Measurements from ENCODE around the gene TBL3. TPM values are rescaled to one million over a fixed set of nuclear protein-coding genes. Genes with fewer than 3 reads are reported as not detected.

Gene TBL3
- total RNA-seq, 1 donor from 2014 or later, result 30.8 TPM

DNA sequence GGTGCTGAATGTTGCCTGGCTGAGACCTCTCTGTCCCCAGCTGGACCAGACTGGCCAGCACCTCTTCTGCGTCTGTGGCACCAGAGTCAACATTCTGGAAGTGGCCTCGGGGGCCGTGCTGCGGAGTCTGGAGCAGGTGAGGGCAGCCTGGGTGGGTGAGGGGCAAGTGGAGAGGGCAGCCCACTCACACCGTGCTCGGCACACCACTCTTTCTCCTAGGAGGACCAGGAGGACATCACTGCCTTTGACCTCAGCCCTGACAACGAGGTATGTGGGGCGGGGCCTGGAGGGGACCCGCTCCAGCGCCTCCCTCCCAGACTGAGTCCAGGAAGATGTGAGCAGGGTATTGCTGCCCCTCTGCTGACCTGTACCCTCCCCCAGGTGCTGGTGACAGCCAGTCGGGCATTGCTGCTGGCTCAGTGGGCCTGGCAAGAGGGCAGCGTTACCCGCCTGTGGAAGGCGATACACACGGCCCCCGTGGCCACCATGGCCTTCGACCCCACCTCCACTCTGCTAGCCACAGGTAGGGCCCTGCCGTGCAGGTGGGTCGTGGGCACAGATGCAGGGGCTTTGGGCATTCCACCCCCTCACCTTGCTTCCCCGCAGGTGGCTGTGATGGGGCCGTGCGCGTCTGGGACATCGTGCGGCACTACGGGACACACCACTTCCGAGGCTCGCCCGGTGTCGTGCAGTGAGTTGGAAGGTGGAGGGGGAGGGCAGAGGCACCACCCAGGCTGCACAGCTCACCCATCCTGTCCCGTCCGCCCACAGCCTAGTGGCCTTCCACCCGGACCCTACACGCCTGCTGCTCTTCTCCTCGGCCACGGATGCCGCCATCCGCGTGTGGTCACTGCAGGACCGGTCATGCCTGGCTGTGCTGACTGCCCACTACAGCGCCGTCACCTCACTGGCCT is 2.6 kb downstream of the TBL3 start:
- DNase-seq (ENCODE audit: low spot score, unreplicated experiment), result no peak
- Mint-ChIP-seq H3K27ac (no peak overlapping the region), H3K36me3 (ENCODE audit: insufficient read depth) (peaks cover 7% of the 10 kb centered on the region), H3K4me3 (ENCODE audit: low read depth) (peak overlapping the region; percentile 24), H3K27me3 (peaks cover 4% of the 10 kb centered on the region), H3K4me1 (ENCODE audit: low read depth) (peaks cover 14% of the 10 kb centered on the region), H3K9me3 (ENCODE audit: low read depth) (no peaks in the 10 kb centered on the region)
- TF ChIP-seq, protein P1, sequence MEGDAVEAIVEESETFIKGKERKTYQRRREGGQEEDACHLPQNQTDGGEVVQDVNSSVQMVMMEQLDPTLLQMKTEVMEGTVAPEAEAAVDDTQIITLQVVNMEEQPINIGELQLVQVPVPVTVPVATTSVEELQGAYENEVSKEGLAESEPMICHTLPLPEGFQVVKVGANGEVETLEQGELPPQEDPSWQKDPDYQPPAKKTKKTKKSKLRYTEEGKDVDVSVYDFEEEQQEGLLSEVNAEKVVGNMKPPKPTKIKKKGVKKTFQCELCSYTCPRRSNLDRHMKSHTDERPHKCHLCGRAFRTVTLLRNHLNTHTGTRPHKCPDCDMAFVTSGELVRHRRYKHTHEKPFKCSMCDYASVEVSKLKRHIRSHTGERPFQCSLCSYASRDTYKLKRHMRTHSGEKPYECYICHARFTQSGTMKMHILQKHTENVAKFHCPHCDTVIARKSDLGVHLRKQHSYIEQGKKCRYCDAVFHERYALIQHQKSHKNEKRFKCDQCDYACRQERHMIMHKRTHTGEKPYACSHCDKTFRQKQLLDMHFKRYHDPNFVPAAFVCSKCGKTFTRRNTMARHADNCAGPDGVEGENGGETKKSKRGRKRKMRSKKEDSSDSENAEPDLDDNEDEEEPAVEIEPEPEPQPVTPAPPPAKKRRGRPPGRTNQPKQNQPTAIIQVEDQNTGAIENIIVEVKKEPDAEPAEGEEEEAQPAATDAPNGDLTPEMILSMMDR (IDR thresholded peaks at IDR 0.05; ENCODE audit: unreplicated experiment), result no peak

DNA sequence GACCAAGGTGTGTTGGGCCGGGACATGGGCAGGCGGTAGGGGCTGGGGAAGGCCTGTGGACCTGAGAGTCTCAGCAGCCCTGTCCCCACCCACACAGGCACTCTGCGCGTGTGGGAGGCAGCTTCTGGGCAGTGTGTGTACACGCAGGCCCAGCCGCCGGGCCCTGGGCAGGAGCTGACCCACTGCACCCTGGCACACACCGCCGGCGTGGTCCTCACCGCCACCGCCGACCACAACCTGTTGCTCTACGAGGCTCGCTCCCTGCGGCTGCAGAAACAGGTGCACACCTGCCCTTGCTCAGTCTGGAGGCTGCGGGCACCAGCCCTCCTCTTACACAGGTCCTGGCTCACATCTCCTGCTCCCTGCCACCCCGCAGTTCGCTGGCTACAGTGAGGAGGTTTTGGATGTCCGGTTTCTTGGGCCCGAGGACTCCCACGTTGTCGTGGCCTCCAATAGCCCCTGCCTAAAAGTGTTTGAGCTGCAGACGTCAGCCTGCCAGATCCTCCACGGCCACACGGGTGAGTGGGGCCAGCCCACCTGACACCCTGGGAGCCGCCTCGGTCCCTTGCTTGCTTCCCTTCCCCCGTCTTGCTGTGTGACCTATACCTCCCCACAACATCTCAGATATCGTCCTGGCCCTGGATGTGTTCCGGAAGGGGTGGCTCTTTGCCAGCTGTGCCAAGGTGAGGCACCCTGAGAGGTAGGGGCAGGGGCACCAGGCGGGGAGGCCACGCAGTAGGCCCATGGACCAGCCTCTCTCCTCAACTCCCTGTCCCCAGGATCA is 3.8 kb downstream of the TBL3 start:
- Mint-ChIP-seq H3K4me3 (ENCODE audit: low read depth) (peak overlapping the region; percentile 16), H3K36me3 (ENCODE audit: insufficient read depth) (peaks cover 7% of the 10 kb centered on the region), H3K4me1 (ENCODE audit: low read depth) (peaks cover 14% of the 10 kb centered on the region), H3K27me3 (peaks cover 14% of the 10 kb centered on the region), H3K9me3 (ENCODE audit: low read depth) (no peaks in the 10 kb centered on the region), H3K27ac (no peak overlapping the region)
- DNase-seq (ENCODE audit: low spot score, unreplicated experiment), result no peak
- TF ChIP-seq, protein P1 (IDR thresholded peaks at IDR 0.05; ENCODE audit: unreplicated experiment), result no peak

DNA sequence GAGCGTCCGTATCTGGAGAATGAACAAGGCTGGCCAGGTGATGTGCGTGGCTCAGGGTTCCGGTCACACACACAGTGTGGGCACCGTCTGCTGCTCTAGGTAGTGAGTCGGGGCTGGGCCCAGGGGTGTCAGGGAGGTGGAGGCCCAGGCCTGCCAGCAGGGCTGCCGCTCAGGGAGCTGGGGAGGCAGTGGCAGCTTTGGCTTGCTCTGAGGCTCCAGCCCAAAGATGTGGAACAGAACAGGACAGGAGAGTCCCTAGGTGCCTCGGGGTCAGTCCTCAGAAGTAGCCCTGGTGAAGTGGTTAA is 4.3 kb downstream of the TBL3 start:
- Mint-ChIP-seq H3K36me3 (ENCODE audit: insufficient read depth) (peaks cover 7% of the 10 kb centered on the region), H3K27me3 (peaks cover 19% of the 10 kb centered on the region)

DNA sequence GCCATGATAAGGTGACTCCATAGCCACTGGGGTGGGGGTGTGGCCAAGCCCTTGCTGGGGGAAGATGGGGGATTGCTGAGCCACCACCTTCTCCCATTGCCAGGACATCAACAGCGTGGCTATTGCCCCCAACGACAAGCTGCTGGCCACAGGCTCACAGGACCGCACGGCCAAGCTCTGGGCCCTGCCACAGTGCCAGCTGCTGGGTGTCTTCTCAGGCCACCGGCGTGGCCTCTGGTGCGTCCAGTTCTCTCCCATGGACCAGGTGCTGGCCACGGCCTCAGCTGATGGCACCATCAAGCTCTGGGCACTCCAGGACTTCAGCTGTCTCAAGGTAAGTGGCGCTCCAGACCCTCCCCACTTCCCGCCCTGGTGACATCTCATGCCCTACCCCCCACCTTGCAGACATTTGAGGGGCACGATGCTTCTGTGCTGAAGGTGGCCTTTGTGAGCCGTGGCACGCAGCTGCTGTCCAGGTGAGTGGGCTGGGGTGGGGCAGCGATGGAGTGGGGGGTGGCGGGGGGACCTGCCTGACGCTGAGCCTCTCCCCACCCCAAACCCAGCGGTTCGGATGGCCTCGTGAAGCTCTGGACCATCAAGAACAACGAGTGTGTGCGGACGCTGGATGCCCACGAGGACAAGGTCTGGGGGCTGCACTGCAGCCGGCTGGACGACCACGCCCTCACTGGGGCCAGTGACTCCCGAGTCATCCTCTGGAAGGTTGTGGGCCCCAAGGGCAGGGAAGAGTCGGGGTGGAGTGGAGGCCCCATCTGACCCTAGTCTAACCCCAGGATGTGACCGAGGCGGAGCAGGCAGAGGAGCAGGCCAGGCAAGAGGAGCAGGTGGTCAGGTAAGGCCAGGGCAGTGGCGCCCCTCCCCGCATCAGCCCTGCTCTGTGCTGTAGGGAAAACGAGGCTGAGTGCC is 5.4 kb downstream of the TBL3 start:
- no peak for DNase-seq (ENCODE audit: low spot score, unreplicated experiment)
- Mint-ChIP-seq H3K4me3 (ENCODE audit: low read depth) (no peak overlapping the region), H3K4me1 (ENCODE audit: low read depth) (peaks cover 6% of the 10 kb centered on the region), H3K27ac (no peak overlapping the region), H3K27me3 (peaks cover 29% of the 10 kb centered on the region), H3K9me3 (ENCODE audit: low read depth) (no peaks in the 10 kb centered on the region), H3K36me3 (ENCODE audit: insufficient read depth) (peaks cover 7% of the 10 kb centered on the region)
- TF ChIP-seq, protein P1 (IDR thresholded peaks at IDR 0.05; ENCODE audit: unreplicated experiment), result no peak

More for the DNA sequence above, 4.3 kb downstream of the TBL3 start:
- TF ChIP-seq, protein P1 (IDR thresholded peaks at IDR 0.05; ENCODE audit: unreplicated experiment), result no peak
- DNase-seq (ENCODE audit: low spot score, unreplicated experiment), result no peak
- no peak overlapping the region for H3K4me3 Mint-ChIP-seq (ENCODE audit: low read depth)
- H3K27ac Mint-ChIP-seq, result no peak overlapping the region
- no peaks in the 10 kb centered on the region for H3K9me3 Mint-ChIP-seq (ENCODE audit: low read depth)
- H3K4me1 Mint-ChIP-seq (ENCODE audit: low read depth), result peaks cover 13% of the 10 kb centered on the region

Measured in progenitor cell of endocrine pancreas (in vitro differentiated cells).